ENCODE results near the gene NUBPL. TPM values are rescaled to one million over a fixed set of nuclear protein-coding genes. Genes with fewer than 3 reads are reported as not detected.

Gene NUBPL
- total RNA-seq, 4 donors from 2014 or later: 5.7 to 9.2 (median 7.2) TPM

DNA sequence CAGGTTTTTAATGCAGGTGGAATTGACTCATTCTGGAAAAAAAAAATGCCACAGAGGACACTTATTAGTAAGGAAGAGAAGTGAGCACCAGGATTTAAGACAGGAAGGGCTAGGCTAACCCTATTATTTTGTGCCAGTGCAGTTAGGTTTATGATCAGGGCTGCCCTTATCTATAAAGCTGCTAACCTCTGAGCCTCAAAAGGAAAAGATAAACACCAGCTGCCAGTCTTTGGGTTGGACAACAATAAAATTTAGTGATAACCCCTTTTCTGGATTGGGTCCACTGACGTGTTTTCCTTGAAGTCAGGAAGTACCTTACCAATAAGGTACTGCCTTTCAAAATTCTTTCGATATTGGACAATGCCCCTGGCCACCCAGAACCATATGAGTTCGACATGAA is 128.9 kb downstream of the NUBPL start:
- WGBS, 2 donors: 81 to 93% methylated on average over 3 of the region's 3 CpGs
- DNase-seq (ENCODE audit: low spot score in 2 of 2): no peak
- H3K4me3 ChIP-seq (ENCODE audit: low read depth, poor library complexity, severe bottlenecking): no peak overlapping the region
- no peak for TF ChIP-seq POLR2A (IDR thresholded peaks at IDR 0.05)
- TF ChIP-seq, protein P1, sequence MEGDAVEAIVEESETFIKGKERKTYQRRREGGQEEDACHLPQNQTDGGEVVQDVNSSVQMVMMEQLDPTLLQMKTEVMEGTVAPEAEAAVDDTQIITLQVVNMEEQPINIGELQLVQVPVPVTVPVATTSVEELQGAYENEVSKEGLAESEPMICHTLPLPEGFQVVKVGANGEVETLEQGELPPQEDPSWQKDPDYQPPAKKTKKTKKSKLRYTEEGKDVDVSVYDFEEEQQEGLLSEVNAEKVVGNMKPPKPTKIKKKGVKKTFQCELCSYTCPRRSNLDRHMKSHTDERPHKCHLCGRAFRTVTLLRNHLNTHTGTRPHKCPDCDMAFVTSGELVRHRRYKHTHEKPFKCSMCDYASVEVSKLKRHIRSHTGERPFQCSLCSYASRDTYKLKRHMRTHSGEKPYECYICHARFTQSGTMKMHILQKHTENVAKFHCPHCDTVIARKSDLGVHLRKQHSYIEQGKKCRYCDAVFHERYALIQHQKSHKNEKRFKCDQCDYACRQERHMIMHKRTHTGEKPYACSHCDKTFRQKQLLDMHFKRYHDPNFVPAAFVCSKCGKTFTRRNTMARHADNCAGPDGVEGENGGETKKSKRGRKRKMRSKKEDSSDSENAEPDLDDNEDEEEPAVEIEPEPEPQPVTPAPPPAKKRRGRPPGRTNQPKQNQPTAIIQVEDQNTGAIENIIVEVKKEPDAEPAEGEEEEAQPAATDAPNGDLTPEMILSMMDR (IDR thresholded peaks at IDR 0.05): no peak
- intact Hi-C loops (cut with DNase I; ENCODE audit: low total_unique reads): no loop called here

DNA sequence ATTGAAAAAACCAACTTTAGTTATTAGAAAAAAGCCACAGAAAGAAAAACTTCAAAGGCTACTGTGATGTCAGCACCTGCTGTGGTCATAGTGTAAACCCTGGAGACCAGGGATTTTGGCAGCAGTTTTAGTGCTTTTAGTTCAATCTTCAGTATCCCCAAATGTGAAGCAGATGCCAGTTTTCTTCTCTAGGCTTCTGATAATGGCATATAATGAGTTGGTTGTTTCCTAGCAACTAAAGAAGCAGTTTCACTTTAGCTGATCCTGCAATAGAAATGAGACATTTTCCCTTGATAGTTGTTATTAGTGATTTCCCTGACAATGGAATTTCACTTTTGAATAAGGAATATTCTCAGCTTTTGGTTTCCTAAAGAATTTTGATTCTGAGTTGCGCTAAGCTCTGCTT is 131.2 kb downstream of the NUBPL start:
- intact Hi-C loops (cut with DNase I; ENCODE audit: low total_unique reads): no loop called here
- TF ChIP-seq, protein P1 (IDR thresholded peaks at IDR 0.05): no peak
- TF ChIP-seq POLR2A (IDR thresholded peaks at IDR 0.05): no peak
- no peak for DNase-seq (ENCODE audit: low spot score in 2 of 2)
- no peak overlapping the region for H3K4me3 ChIP-seq (ENCODE audit: low read depth, poor library complexity, severe bottlenecking)
- WGBS, 2 donors: 82 to 88% methylated on average over 1 of the region's 1 CpG

DNA sequence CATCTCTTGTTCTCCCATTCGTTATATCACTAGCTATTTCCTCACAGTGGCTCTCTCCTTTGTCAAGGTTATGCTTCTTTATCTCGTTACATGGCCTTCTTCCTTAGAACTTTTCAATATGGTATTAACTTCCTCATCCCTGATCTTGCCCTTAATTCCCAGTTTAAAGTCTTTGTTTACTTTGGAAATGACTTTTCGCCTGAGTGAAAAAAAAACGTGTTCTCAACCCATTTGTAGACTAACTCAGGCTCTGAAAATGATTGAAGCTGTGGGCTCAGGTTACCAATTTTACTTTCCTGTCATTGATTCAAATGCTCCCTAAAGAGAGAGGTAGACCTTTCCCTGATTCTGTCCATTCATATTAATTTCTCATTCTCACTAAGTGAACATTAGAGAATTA is 135.2 kb downstream of the NUBPL start:
- WGBS, 2 donors: 77 to 83% methylated on average over 4 of the region's 4 CpGs
- DNase-seq (ENCODE audit: low spot score in 2 of 2): no peak
- intact Hi-C loops (cut with DNase I; ENCODE audit: low total_unique reads): no loop called here
- TF ChIP-seq, protein P1 (IDR thresholded peaks at IDR 0.05): no peak
- no peak for TF ChIP-seq POLR2A (IDR thresholded peaks at IDR 0.05)
- no peak overlapping the region for H3K4me3 ChIP-seq (ENCODE audit: low read depth, poor library complexity, severe bottlenecking)

DNA sequence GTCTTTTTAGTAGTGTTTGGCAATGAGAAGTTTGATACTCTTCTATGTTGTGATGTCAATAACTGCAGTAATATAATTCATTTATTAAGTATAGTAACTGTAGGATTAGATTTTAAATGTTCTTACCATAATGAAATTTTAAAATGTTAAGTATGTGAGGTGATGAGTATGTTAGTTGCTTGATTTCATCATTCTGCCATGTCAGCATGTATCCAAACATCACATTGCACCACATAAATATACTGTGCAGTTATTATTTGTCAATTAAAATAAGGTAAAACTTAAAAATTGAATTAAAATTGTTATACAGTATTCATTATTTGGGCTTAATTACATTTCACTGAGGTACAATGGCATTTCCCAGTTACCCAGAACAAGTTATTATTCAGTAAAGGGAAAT is 138.6 kb downstream of the NUBPL start:
- H3K4me3 ChIP-seq (ENCODE audit: low read depth, poor library complexity, severe bottlenecking): no peak overlapping the region
- no peak for TF ChIP-seq POLR2A (IDR thresholded peaks at IDR 0.05)
- TF ChIP-seq, protein P1 (IDR thresholded peaks at IDR 0.05): no peak
- intact Hi-C loops (cut with DNase I; ENCODE audit: low total_unique reads): no loop called here
- no peak for DNase-seq (ENCODE audit: low spot score in 2 of 2)

DNA sequence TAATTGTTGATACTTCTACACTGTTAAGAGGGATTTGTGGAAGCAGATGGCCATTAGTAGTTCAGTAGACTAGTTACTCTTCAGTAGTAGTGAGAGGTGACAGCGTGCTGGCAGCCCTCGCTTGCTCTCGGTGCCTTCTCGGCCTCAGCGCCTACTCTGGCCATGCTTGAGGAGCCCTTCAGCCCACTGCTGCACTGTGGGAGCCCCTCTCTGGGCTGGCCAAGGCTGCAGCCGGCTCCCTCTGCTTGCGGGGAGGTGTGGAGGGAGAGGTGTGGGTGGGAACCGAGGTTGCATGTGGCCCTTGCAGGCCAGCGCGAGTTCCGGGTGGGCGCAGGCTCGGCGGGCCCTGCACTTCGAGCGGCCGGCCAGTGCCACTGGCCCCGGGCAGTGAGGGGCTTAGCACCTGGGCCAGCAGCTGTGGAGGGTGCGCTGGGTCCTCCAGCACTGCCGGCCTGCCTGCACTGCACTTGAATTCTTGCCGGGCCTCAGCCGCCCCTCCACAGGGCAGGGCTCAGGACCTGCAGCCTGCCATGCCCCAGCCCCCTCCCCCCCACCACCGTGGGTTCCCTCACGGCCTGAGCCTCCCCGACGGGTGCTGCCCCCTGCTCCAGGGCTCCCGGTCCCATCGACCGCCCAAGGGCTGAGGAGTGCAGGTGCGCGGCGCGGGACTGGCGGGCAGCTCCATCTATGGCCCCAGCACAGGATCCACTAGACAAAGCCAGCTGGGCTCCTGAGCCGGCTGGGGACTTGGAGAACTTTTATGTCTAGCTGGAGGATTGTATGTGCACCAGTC is 139.3 kb downstream of the NUBPL start:
- TF ChIP-seq, protein P1 (IDR thresholded peaks at IDR 0.05): no peak
- no peak for TF ChIP-seq POLR2A (IDR thresholded peaks at IDR 0.05)
- no peak for DNase-seq (ENCODE audit: low spot score in 2 of 2)
- 96 to 99% methylated on average over 20 to 31 of the region's 35 CpGs for WGBS, 2 donors
- no peak overlapping the region for H3K4me3 ChIP-seq (ENCODE audit: low read depth, poor library complexity, severe bottlenecking)
- intact Hi-C loops (cut with DNase I; ENCODE audit: low total_unique reads): no loop called here

DNA sequence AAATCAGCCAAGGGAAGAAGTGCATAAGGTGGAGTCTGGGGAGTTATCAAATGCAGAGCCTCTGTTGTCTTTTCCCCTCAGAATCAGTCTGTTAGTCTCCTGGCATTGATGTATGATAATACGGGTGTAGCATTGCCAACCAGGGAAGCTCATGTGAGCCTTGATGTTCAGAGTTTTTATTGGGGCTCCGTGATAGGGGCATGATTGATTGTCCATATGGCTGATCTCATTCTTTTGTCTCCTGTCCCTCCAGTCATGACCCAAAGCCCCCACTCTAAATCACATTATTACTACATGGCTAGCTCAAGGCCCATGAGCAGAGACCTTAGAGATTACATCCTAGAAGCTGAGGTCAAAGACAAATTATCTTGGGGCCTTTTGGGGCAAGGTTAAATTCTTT is 140.9 kb downstream of the NUBPL start:
- H3K4me3 ChIP-seq (ENCODE audit: low read depth, poor library complexity, severe bottlenecking): no peak overlapping the region
- 92 to 96% methylated on average over 2 of the region's 2 CpGs for WGBS, 2 donors
- intact Hi-C loops (cut with DNase I; ENCODE audit: low total_unique reads): no loop called here
- no peak for DNase-seq (ENCODE audit: low spot score in 2 of 2)
- TF ChIP-seq, protein P1 (IDR thresholded peaks at IDR 0.05): no peak
- TF ChIP-seq POLR2A (IDR thresholded peaks at IDR 0.05): no peak

All from lower leg skin (tissue), 4 donors.